Subcutaneous adipose tissue (tissue), 4 donors: ENCODE measurements around the gene POU2AF3. TPM values are rescaled to one million over a fixed set of nuclear protein-coding genes. Genes with fewer than 3 reads are reported as not detected.

Experiments
- CTCF ChIP-seq: fragments of 450-650 bp; IDR thresholded peaks from one replicate; pipeline ENCODE4 v1.5.1; 2016; ENCODE audit warnings: low read depth, mild to moderate bottlenecking, control low read depth, antibody characterized with exemption, moderate library complexity
- total RNA-seq, 4 donors: library from RNA; depleted of rRNA; stranded (reverse); fragments of >200 nt; gene quantifications; one replicate each; pipeline ENCODE4 v1.1.0, GENCODE V29; 2016

Gene POU2AF3
- total RNA-seq, 4 donors from 2014 or later: 0.68 to 4.0 (median 1.9) TPM

- TF ChIP-seq CTCF: no peak
These were observed 44.0 kb downstream of the POU2AF3 start for GRCh38 chr11:111342329-111342728.

GRCh38 chr11:111344032-111344431 lies 45.7 kb downstream of the POU2AF3 start:
- TF ChIP-seq CTCF: no peak

GRCh38 chr11:111347002-111347722 lies 48.8 kb downstream of the POU2AF3 start:
- TF ChIP-seq CTCF: no peak

- TF ChIP-seq CTCF: no peak
These were observed 49.4 kb downstream of the POU2AF3 start for GRCh38 chr11:111347723-111348115.

GRCh38 chr11:111348147-111348546 lies 49.8 kb downstream of the POU2AF3 start:
- no peak for TF ChIP-seq CTCF

GRCh38 chr11:111349191-111349695 lies 50.9 kb downstream of the POU2AF3 start:
- TF ChIP-seq CTCF: no peak

DNA sequence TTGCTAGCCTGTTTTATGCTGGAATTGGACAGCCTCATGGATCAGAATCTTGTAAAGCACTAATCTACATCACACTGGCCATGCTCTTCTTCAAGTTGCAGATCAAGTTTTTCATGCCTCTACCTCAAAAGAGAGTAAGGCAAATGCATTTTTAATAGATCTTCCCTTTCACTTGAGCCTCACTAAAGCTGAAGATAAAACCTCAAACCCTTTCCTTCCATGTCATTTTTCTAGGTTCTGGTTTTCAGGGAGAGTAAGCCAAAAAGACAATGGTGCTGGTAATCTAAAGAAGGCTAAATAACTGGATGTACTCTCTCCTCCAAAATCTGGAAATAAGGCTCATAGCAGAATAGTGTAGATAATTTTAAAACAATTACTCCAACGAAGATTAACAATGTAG lies 52.5 kb downstream of the POU2AF3 start:
- no peak for TF ChIP-seq CTCF
